GM12865 (cell line): ENCODE results near the gene CHCHD6.

ENCODE experiments used
- DNase-seq: peaks from one replicate; pipeline ENCODE4 v3.0.0; 2010; ENCODE audit warnings: low read depth
- H3K4me3 ChIP-seq: 2 replicates; pipeline ENCODE4 v1.5.1; 2011; ENCODE audit warnings: mild to moderate bottlenecking, low read depth, low read length, control low read depth
- TF ChIP-seq, protein P1 (sequence below): IDR thresholded peaks from 2 replicates; pipeline ENCODE4 v1.5.1; 2011; ENCODE audit warnings: low read length, control low read depth, low read depth, inconsistent platforms; ENCODE audit not compliant: insufficient read depth; ENCODE audit errors: missing control alignments

Gene CHCHD6

DNA sequence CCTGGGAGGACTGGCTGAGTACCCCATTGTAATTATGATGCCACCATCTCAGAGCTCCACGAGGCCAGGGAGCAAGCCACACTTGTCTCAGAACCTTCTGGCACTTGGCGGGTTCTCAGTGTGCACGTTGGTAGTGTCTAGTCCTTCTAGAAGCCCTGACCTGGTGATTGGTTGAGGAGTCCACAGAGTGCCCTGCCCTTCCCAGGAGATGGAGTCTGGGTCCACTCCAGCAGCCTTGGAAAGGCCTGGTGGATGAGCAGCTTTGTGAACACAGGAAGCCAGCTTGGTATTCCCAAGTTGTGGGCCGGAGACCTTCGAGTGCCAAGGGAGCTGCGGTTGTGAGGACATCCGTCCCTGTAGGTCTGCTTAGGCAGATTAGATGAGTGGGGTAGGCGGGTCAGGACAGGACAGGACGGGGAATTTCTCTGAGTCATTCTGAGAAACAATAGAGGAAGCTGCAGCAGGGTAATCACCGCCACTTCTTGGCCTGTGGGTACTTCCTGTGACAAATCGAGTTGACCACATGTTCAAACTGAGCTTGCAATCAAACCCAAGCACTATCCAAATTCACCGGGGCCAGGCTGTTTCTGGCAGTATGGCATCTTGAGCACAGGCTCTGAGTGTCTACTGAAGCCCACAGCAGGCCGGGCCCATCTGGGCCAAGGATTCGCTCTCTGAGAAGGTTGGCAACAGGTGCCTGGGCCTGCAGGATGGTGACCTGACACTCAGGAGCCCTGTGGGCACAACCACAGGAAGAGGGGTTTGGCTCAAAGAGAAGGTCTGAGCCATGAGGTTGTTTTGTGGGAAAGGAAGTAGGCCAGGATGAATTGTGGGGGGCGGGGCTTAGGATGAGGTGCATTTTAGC, 207.4 kb downstream of the CHCHD6 start:
- H3K4me3 ChIP-seq: peak overlapping the region; percentile 25
- TF ChIP-seq, protein P1, sequence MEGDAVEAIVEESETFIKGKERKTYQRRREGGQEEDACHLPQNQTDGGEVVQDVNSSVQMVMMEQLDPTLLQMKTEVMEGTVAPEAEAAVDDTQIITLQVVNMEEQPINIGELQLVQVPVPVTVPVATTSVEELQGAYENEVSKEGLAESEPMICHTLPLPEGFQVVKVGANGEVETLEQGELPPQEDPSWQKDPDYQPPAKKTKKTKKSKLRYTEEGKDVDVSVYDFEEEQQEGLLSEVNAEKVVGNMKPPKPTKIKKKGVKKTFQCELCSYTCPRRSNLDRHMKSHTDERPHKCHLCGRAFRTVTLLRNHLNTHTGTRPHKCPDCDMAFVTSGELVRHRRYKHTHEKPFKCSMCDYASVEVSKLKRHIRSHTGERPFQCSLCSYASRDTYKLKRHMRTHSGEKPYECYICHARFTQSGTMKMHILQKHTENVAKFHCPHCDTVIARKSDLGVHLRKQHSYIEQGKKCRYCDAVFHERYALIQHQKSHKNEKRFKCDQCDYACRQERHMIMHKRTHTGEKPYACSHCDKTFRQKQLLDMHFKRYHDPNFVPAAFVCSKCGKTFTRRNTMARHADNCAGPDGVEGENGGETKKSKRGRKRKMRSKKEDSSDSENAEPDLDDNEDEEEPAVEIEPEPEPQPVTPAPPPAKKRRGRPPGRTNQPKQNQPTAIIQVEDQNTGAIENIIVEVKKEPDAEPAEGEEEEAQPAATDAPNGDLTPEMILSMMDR: no peak
- peak; percentile 97 for DNase-seq

DNA sequence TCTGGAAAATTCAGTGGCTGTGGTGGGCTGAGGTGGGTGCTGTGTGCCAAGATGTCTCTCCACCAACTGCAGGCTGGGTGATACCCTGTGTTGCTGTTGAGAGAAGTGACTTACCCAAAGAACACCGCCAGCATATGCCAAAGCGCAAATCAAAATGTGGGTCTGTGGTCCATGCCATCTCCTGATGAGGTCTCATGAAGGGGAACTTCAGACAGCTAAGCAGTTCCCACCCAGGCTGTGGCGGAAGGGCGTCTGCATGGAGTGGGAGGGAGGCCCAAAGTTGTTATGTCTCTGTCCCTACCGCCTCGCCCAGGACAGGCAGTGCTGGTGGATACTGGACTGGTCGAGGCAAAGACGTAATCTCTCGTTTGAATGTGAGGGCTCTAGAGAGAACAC, 208.0 kb downstream of the CHCHD6 start:
- peak overlapping the region; percentile 25 for H3K4me3 ChIP-seq
- no peak for DNase-seq
- TF ChIP-seq, protein P1: no peak

DNA sequence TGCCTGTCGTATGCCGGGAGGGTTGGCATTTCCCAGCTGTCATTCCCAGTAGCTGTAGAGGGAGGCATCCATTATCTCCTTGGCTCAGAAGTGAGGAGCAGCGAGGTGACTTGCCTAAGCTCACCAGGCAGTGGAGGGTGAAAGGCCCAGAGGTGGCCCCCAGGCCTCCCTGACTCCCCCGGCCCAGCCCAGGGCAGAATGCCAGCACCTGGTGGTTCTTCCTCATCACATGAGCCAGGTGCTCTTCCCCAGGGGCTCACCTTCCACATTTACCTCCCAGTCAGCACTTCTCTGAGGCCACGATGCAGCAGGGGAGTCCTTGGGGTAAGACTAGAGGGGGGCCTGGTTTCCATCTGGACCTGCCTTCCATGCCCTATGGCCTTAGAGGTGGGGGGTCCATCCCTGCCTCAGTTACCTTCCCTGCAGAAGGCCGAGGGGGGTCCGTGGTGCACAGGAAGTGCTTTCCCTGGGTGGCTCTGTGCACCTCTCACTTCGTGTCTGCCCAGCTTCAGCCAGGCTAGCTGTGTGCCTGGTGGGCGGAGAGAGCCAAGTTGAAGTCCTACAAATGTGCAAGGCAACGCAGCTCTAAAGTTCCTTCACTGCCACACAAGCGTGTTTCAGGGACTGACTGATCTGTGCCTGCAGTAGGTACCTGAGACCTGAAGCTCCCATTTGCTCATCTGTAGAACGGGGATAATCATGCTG, 208.6 kb downstream of the CHCHD6 start:
- no peak for DNase-seq
- TF ChIP-seq, protein P1: no peak
- no peak overlapping the region for H3K4me3 ChIP-seq

DNA sequence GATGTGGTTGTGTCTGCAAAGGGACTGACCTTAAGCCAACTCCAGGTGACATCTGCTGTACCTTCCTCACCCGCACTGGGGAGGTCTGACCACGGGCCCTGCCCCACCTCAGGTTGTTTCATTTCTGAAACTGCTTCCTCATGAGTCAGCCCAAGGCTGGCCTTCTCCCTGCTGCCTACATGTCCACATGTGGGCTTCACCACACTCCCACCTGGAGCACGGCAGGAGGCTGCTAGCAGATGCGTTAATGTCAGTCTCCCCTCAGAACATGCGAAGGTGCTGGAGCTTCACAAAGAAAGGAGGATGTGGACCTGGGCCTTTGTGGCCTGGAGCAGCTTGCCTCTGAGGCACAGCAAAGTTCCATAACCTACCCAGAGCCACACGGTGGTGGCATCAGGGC, 209.5 kb downstream of the CHCHD6 start:
- H3K4me3 ChIP-seq: no peak overlapping the region
- DNase-seq: peak; percentile 47
- TF ChIP-seq, protein P1: no peak

DNA sequence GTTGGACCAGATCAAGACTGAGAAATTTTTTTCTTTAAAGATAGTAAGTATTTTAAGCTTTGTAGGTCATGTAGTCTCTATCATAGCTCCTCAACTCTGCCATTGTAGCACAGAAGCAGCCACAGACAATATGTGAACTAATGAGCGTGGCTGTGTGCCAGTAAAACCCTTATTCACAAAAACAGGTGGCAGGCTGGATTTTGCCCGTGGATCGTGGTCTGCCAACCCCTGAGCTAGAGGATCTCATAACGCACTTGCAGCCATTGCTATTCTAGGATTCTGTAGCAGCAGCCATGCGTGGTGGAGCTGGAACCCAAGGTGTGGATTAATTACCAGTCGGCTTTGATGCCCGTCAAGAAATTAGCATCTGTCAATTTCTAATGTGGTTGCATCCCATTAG, 210.2 kb downstream of the CHCHD6 start:
- TF ChIP-seq, protein P1: no peak
- DNase-seq: no peak
- H3K4me3 ChIP-seq: no peak overlapping the region

DNA sequence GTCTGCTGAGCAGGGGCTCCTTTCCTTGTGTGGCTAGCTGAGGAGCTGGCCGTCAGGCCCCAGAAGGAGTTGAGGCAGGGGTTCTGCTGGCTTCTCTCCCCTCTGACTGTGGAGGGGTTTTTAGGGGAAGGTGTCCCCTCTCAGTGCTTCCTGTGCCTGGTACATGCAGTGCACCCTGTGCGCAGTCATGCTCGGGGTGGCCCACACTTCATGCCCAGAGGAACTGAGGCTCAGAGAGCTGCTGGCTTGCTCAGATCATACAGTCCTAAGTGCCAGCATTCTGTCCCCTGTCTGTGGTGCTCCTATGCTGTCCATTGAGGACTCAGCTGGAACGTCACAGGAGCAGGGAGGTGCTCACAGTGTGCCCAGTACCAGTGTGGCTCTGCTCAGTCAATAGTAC, 211.0 kb downstream of the CHCHD6 start:
- TF ChIP-seq, protein P1: no peak
- H3K4me3 ChIP-seq: no peak overlapping the region
- no peak for DNase-seq
